Tibial nerve (tissue), 4 donors: ENCODE measurements around the gene PDE4A.

Source experiments
- CTCF ChIP-seq, 5 experiments: fragments of 200-600 bp in 3 of 5; fragments of 450-650 bp in 2 of 5; sonication (generic) in 3 of 5; IDR thresholded peaks; one replicate each; pipeline ENCODE4 v1.5.1; 2016 to 2019; ENCODE audit warnings: antibody characterized with exemption in 5 of 5, mild to moderate bottlenecking in 3 of 5, moderate library complexity in 2 of 5
- EP300 ChIP-seq, 2 donors: sonication (generic); formaldehyde crosslinking; IDR thresholded peaks; one replicate each; pipeline ENCODE4 v1.6.1; 2017; ENCODE audit warnings: antibody characterized with exemption in 2 of 2, mild to moderate bottlenecking in 1 of 2
- POLR2A ChIP-seq, 2 donors: fragments of 450-650 bp; IDR thresholded peaks; one replicate each; pipeline ENCODE4 v1.6.1; 2017; ENCODE audit warnings: antibody characterized with exemption in 2 of 2, mild to moderate bottlenecking in 2 of 2, moderate library complexity in 2 of 2

DNA sequence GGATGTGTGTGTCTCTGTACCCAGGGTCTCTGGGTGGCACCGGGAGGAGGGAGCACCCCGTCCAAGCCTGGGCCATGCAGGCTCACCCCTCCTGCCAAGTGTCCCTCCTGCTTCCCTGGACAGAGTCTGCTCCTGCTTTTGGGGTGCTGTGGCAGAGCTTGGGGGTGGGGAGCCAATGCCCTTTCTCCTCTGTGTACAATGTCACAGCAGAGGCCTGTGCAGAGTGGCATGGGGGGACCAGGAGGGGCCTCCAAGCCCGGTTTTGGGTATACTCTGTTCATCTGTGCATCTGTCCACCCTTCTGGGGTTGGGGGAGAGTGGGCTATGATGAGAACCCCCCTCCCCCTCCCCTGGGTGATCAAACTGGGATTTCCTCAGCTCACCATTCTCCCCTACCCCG lies 33.5 kb downstream of the PDE4A start:
- TF ChIP-seq CTCF (IDR thresholded peaks at IDR 0.05), result no peak
- no peak for TF ChIP-seq EP300 (IDR thresholded peaks at IDR 0.05)
- no peak for TF ChIP-seq POLR2A (IDR thresholded peaks at IDR 0.05)
